ENCODE measurements around the gene UGT1A4. TPM values are rescaled to one million over a fixed set of nuclear protein-coding genes. Genes with fewer than 3 reads are reported as not detected.

The UGT1A4 gene
- total RNA-seq, 6 experiments from 2014 or later, result not detected

GRCh38 chr2:233792720-233793119 lies 74.2 kb downstream of the UGT1A4 start:
- no peak for DNase-seq
- Mint-ChIP-seq H3K4me1 (ENCODE audit: low read depth) (no peaks in the 10 kb centered on the region), H3K9me3 (peaks cover 28% of the 10 kb centered on the region), H3K27ac (no peak overlapping the region), H3K36me3 (ENCODE audit: low read depth) (no peaks in the 10 kb centered on the region; the same call in 1 of the 2 replicates), H3K27me3 (ENCODE audit: insufficient read depth) (peaks cover 3% of the 10 kb centered on the region; the same call in 1 of the 2 replicates), H3K4me3 (no peak overlapping the region)
- no peak for TF ChIP-seq CTCF (IDR thresholded peaks at IDR 0.05)

GRCh38 chr2:233793465-233794127 lies 75.1 kb downstream of the UGT1A4 start:
- H3K9me3 Mint-ChIP-seq, result peaks cover 28% of the 10 kb centered on the region
- H3K4me3 Mint-ChIP-seq, result no peak overlapping the region
- no peak for DNase-seq
- no peaks in the 10 kb centered on the region for H3K4me1 Mint-ChIP-seq (ENCODE audit: low read depth)
- peaks cover 5% of the 10 kb centered on the region for H3K27me3 Mint-ChIP-seq (ENCODE audit: insufficient read depth)
- TF ChIP-seq CTCF (IDR thresholded peaks at IDR 0.05), result no peak
- H3K27ac Mint-ChIP-seq, result no peak overlapping the region
- H3K36me3 Mint-ChIP-seq (ENCODE audit: low read depth), result no peaks in the 10 kb centered on the region; the same call in 1 of the 2 replicates

GRCh38 chr2:233794128-233794658 lies 75.7 kb downstream of the UGT1A4 start:
- Mint-ChIP-seq H3K36me3 (ENCODE audit: low read depth) (no peaks in the 10 kb centered on the region; the same call in 1 of the 2 replicates), H3K4me1 (ENCODE audit: low read depth) (no peaks in the 10 kb centered on the region), H3K4me3 (no peak overlapping the region), H3K27me3 (ENCODE audit: insufficient read depth) (peaks cover 5% of the 10 kb centered on the region), H3K27ac (no peak overlapping the region), H3K9me3 (peaks cover 24% of the 10 kb centered on the region)
- DNase-seq, result no peak
- TF ChIP-seq CTCF (IDR thresholded peaks at IDR 0.05), result no peak

GRCh38 chr2:233795735-233796171 lies 77.2 kb downstream of the UGT1A4 start:
- Mint-ChIP-seq H3K27me3 (ENCODE audit: insufficient read depth) (peaks cover 5% of the 10 kb centered on the region), H3K4me3 (no peak overlapping the region), H3K27ac (no peak overlapping the region), H3K9me3 (peaks cover 19% of the 10 kb centered on the region), H3K4me1 (ENCODE audit: low read depth) (no peaks in the 10 kb centered on the region), H3K36me3 (ENCODE audit: low read depth) (no peaks in the 10 kb centered on the region; the same call in 1 of the 2 replicates)
- TF ChIP-seq CTCF (IDR thresholded peaks at IDR 0.05), result no peak
- no peak for DNase-seq

GRCh38 chr2:233796254-233796653 lies 77.7 kb downstream of the UGT1A4 start:
- Mint-ChIP-seq H3K36me3 (ENCODE audit: low read depth) (no peaks in the 10 kb centered on the region; the same call in 1 of the 2 replicates), H3K9me3 (peaks cover 14% of the 10 kb centered on the region), H3K4me3 (no peak overlapping the region)

More at GRCh38 chr2:233796254-233796653, 77.7 kb downstream of the UGT1A4 start:
- no peak for DNase-seq
- Mint-ChIP-seq H3K27me3 (ENCODE audit: insufficient read depth) (peaks cover 5% of the 10 kb centered on the region), H3K4me1 (ENCODE audit: low read depth) (no peaks in the 10 kb centered on the region), H3K27ac (no peak overlapping the region)
- TF ChIP-seq CTCF (IDR thresholded peaks at IDR 0.05), result no peak
